Stimulated activated CD8-positive, alpha-beta memory T cell treated with anti-CD3 and anti-CD28 coated beads, Interleukin-15, amount 100 ng/mL, for 1 hour (primary cell): ENCODE results near the gene GRIN2D.
"Not testable (repeated sequence)": the region's sequence is repeated elsewhere in the genome, so short reads cannot be mapped to it uniquely, and the experiment has no call there.

ENCODE experiments used
- DNase-seq: peaks from one replicate; pipeline ENCODE4 v3.0.0-alpha.2; 2020; ENCODE audit warnings: low read depth

Gene GRIN2D

GRCh38 chr19:48371771-48372170, 21.7 kb upstream of the GRIN2D start:
- not testable (repeated sequence) for DNase-seq

DNA sequence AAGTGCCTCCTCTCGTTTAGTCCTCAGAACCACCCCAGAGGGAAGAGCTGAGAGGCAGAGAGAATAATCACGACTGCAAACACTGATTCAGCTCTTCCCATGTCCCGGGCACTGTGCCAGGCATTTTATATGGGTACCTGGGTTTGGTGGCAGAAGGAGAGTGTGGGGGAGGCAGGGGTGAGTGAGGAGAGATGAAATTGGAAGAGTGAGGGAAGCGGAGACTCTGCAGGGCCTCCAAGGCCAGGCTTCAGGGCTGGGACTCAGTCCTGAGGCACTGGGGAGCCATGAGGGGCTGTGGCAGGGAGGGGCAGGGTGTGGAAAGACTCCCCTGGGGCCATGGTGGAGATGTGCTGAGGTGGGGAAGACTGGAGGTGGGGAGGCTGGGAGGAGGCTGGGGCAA, 20.6 kb upstream of the GRIN2D start:
- DNase-seq = no peak

- DNase-seq = no peak
These were observed 19.9 kb upstream of the GRIN2D start for GRCh38 chr19:48373567-48373966.

GRCh38 chr19:48378194-48378570, 15.3 kb upstream of the GRIN2D start:
- DNase-seq = no peak

DNA sequence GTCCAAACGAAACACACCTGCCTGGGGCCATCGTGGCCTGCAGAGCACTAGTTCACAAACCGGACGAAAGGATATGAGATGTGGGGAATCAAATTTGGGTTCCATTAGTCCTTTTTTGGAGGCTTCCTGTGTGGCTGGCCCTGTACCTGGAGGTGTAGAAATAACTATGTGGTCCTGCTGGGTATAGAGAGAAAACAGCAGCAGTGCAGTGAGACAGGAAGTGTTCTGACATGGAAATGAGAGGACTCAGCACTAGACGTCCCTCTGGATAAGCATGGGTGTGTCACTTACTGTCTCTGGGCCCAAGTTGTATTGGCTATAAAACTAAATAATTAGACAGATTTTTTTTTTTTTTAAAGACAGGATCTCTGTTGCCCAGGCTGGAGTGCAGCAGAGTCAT, 14.4 kb upstream of the GRIN2D start:
- DNase-seq = no peak

- DNase-seq = no peak
These were observed 12.1 kb upstream of the GRIN2D start for GRCh38 chr19:48381178-48381950.

DNA sequence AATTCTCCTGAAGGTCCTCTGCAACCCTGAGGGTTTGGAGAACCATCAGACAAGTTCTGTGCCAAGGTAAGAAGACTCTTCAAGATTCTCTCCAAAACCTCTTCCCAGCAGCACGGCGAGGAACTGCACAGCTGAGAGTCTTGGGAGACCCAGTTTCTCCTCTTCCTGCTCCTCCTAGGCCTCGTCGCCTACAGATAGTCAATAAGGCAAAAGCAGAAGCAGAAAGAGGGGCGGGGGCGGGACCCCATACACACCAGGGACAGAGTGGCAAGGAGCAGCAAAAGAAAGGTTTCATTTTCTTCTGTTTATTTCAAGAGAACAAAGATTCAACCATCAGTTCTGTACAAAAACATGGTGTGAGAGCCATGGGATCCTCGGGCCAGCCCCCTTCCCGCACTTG, 11.2 kb upstream of the GRIN2D start:
- no peak for DNase-seq

- no peak for DNase-seq
These were observed 7.9 kb upstream of the GRIN2D start for GRCh38 chr19:48385461-48386087.

GRCh38 chr19:48386981-48387380, 6.5 kb upstream of the GRIN2D start:
- DNase-seq = no peak

GRCh38 chr19:48390188-48391099, 3.0 kb upstream of the GRIN2D start:
- no peak for DNase-seq

DNA sequence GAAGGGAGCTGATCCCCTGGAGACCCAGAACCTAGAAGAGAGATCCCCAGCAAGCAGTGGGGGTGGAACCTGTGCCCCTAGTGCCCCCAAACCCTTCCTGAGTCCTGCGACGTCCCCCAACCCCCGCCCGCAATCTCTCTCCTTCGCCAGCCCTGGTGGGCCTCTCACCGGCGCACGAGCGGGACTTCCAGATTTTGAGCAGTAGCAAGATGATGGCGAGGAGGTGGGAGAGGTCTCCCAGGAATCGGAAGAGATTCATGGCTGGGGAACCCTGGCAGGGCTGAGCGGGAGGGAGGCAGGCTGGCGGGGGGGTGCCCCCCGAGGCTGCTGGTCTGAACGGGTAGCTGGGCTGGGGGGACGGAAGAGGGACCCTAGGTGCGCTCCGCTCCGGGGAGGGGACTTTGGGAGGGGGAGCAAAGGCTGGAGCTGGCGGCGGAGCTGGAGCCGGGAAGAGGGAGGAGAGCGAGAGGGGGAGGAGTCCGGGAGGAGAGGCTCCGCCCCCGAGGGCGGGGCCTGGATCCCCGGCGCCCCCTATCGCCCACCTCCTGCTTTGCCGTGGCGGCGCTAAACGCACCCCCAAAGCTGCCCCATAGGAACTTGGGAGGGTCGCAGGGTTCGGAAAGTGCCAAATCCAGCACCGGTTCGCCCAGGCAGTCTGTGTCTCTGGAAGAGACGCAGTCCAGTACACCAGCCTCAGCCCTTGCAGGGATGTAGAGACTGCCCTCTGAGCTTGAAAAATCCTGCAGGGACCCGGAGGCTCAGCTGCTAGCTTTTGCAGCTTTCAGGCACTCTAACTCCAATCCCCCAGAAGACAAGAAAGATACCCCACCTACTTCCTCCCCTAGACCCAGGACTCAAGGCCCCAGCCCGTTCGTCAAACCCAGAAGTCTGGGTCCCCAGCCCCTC, 2.1 kb upstream of the GRIN2D start, which contains the start of gene KDELR1:
Gene KDELR1, minus strand, starts transcription at position 452 of the 906 bp plus-strand sequence. Its CDS starts 193 bp downstream, at position 259.
- DNase-seq = peak; percentile 60

GRCh38 chr19:48392006-48392344, 1.5 kb upstream of the GRIN2D start:
- not testable (repeated sequence) for DNase-seq

GRCh38 chr19:48392860-48393558, 459 bp upstream of the GRIN2D start:
- no peak for DNase-seq

- DNase-seq = no peak
These were observed 1.1 kb downstream of the GRIN2D start for GRCh38 chr19:48394331-48395169.

DNA sequence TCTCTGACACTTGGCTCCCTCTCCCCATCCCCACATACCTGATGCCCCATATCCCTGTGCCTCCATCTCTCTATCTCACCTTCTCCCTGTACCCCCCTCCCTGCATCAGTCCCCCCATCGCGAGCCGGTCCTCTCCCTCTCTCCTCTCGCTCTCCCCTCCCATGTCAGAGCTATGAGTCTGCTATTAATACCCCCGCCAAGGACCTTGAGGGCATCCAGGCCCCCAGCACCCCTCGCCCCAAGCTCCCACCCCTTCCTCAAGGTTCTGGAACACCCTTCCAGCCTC, 1.6 kb downstream of the GRIN2D start:
- no peak for DNase-seq

GRCh38 chr19:48395499-48395898, 2.0 kb downstream of the GRIN2D start:
- DNase-seq = no peak

DNA sequence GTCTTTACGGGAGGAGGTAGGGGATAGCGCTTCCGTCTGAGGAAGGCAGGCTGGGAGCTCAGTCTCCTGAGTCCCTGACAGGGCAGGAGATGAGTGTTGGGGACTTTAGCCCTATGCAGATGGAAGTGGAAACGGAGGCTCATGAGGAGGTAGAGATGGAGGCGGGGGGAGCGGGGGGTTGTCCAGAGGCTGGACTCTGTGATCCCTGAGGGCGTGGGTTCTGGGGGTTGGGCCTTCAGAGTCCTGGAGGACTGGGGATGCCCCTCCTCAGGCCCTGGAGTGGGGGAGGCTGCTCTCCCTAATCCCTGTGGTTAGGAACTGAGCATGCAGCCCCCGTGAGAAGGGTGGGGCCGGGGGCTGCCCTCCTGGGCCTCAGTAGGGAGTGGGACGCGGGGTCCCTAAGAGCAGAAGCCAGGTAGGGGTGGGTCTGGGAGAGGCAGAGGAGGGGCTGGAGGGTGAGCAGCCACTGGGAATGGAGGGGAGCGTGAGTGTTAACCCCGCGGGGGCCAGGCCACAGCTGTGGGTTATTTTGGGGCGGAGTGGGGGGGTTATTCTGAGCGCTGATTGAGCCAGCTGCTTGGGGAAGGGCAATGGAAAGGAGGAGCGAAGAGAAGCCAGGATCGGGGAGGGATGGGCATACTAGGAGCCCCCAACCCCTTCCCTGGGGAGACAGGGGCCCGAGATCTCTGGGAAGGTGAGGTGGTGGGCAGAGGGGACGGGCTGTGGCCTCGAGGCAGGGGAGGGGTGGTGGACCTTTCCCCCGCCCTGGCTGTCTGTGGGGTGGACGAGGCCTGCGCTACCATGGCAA, 2.8 kb downstream of the GRIN2D start:
- no peak for DNase-seq

GRCh38 chr19:48396824-48397176, 3.3 kb downstream of the GRIN2D start:
- no peak for DNase-seq

DNA sequence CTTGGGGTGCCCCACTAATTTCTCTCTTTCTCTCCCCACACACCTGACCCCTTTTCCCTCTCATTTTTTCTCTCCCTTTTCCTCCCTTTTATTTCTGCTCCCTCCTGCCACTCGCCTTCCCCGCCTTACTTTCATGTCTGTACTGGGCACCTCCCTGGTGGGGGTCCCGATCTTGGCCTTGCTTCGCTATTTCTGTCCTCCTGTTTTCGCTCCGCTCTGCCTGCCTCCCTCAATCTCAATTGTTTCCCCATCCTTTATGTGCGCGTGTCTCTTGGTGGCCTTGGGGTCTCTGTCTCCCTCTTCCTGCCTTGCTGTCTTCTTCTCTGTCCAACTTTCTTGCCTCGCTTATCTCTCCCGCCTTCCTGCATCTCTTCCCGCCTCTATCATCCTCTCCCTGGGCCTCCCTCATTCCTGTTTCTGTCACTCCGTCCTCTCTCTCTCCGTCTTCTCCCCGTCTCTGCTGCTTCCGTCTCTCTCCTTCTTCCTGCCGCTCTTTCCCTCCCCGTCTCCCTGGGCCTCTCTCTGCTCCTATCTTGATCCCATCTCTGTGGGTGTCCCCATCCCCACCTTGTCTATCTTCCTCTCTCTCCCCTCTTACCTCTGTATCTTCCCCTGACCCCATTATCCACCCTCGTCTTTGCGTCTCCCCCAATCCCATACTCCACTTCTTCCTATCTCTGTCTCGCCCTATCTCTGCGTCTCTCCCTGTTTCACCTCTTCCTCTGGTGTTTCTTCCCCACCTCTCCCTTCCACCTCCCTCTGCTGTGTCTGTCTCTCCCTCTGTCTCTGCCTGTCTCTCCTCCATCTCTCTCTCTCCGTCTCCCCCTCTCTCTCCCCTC, 4.0 kb downstream of the GRIN2D start:
- no peak for DNase-seq
